Natural killer cell (primary cell): ENCODE results near the gene NME5. TPM values are rescaled to one million over a fixed set of nuclear protein-coding genes. Genes with fewer than 3 reads are reported as not detected.

ENCODE experiments used
- ATAC-seq, 3 donors: fragments of 150-1000 bp in 2 of 3; fragments of 200-7000 bp in 1 of 3; cut with Tn5 transposase; 1 replicate in 1 of 3; 2 replicates in 2 of 3; pipeline ENCODE4 v1.10.0; 2021; ENCODE audit warnings: mild to moderate bottlenecking in 2 of 3, moderate library complexity in 2 of 3
- DNase-seq, 2 donors: peaks; one replicate each; pipeline versions ENCODE4 v3.0.0 to v3.0.0-alpha.2; 2013 to 2021; ENCODE audit warnings: mixed read lengths in 1 of 2
- H3K27ac ChIP-seq: one replicate; pipeline ENCODE4 v1.5.1; 2013; ENCODE audit warnings: mild to moderate bottlenecking, low read length
- H3K27me3 ChIP-seq: one replicate; pipeline ENCODE4 v1.6.1; 2013; ENCODE audit warnings: low read length; ENCODE audit not compliant: control insufficient read depth, insufficient read depth
- H3K36me3 ChIP-seq: one replicate; pipeline ENCODE4 v1.6.1; 2013; ENCODE audit warnings: low read length; ENCODE audit not compliant: control insufficient read depth, insufficient read depth
- H3K4me1 ChIP-seq: one replicate; pipeline ENCODE4 v1.6.1; 2013; ENCODE audit warnings: low read length; ENCODE audit not compliant: control insufficient read depth, insufficient read depth
- H3K4me3 ChIP-seq: one replicate; pipeline ENCODE4 v1.5.1; 2013; ENCODE audit warnings: low read length
- H3K9me3 ChIP-seq: one replicate; pipeline ENCODE4 v1.6.1; 2013; ENCODE audit warnings: low read length; ENCODE audit not compliant: control insufficient read depth, insufficient read depth
- H3K27ac Mint-ChIP-seq, 2 donors: one replicate each; pipeline ENCODE4 v1.8.0; 2022; ENCODE audit warnings: mild to moderate bottlenecking in 2 of 2, mixed read lengths in 2 of 2, moderate library complexity in 1 of 2
- H3K27me3 Mint-ChIP-seq, 2 donors: one replicate each; pipeline ENCODE4 v1.8.0; 2022; ENCODE audit warnings: low read depth in 2 of 2, mixed read lengths in 2 of 2
- H3K36me3 Mint-ChIP-seq: one replicate; pipeline ENCODE4 v1.8.0; 2022; ENCODE audit warnings: mixed read lengths
- H3K4me1 Mint-ChIP-seq, 2 donors: one replicate each; pipeline ENCODE4 v1.8.0; 2022; ENCODE audit warnings: mixed read lengths in 2 of 2
- H3K4me3 Mint-ChIP-seq: one replicate; pipeline ENCODE4 v1.8.0; 2022; ENCODE audit warnings: mild to moderate bottlenecking, moderate library complexity, mixed read lengths
- H3K9me3 Mint-ChIP-seq, 2 donors: one replicate each; pipeline ENCODE4 v1.8.0; 2022; ENCODE audit warnings: mixed read lengths in 2 of 2
- CTCF ChIP-seq: fragments of 200-600 bp; IDR thresholded peaks from one replicate; pipeline ENCODE4 v1.8.0; 2022; ENCODE audit warnings: antibody characterized with exemption
- WGBS: methylation state at CpG from one replicate; pipeline ENCODE4 v1.1.7; 2013; ENCODE audit warnings: missing lambda C conversion rate; ENCODE audit not compliant: insufficient coverage; 5-methylcytosine and 5-hydroxymethylcytosine counted together
- intact Hi-C: fragments of 100-400 bp; cut with micrococcal nuclease; formaldehyde crosslinking; loops from one replicate; pipeline ENCODE4 v1.14.2; 2022
- total RNA-seq, 4 donors: library from RNA; stranded (reverse); fragments of 120-200 nt in 1 of 4; gene quantifications; one replicate each; pipeline versions ENCODE4 v1.2.3 to v1.2.4, GENCODE V29; 2013 to 2022

The NME5 gene
- total RNA-seq, 3 donors from 2014 or later (not counting 1 experiment from before 2014, with no cell fraction given) = not detected

GRCh38 chr5:138139781-138140090 lies 508 bp upstream of the NME5 start:
- no peak for ATAC-seq
- Mint-ChIP-seq H3K4me3 (no peak overlapping the region), H3K4me1 (no peaks in the 10 kb centered on the region), H3K27ac (no peak overlapping the region), H3K9me3 (no peaks in the 10 kb centered on the region), H3K36me3 (no peaks in the 10 kb centered on the region), H3K27me3 (peaks cover 20 to 36% of the 10 kb centered on the region in 2 donors)
- Histone ChIP-seq H3K4me1 (no peaks in the 10 kb centered on the region), H3K27me3 (peaks cover 6% of the 10 kb centered on the region), H3K36me3 (no peaks in the 10 kb centered on the region), H3K27ac (no peak overlapping the region), H3K4me3 (no peak overlapping the region), H3K9me3 (no peaks in the 10 kb centered on the region)
- TF ChIP-seq CTCF = no peak
- DNase-seq = no peak
- intact Hi-C loops = loop anchor here (10.0 kb wide), 1 partner anchor 815 kb away; no protein-coding TSS in a partner anchor
- 37% methylated on average over 2 of the region's 3 CpGs for WGBS

- intact Hi-C loops = loop anchor here (10.0 kb wide), 1 partner anchor 808 kb away; no protein-coding TSS in a partner anchor
- H3K27ac Mint-ChIP-seq = no peak overlapping the region
- WGBS = 94% methylated on average over 6 of the region's 7 CpGs
- Histone ChIP-seq H3K9me3 (no peaks in the 10 kb centered on the region), H3K4me1 (peaks cover 4% of the 10 kb centered on the region), H3K36me3 (no peaks in the 10 kb centered on the region), H3K27ac (no peak overlapping the region), H3K4me3 (no peak overlapping the region), H3K27me3 (no peaks in the 10 kb centered on the region)
- no peak for ATAC-seq
- peak overlapping the region; percentile 2 for H3K4me3 Mint-ChIP-seq
- H3K9me3 Mint-ChIP-seq = no peaks in the 10 kb centered on the region
- peaks cover 10 to 15% of the 10 kb centered on the region in 2 donors for H3K27me3 Mint-ChIP-seq
- H3K4me1 Mint-ChIP-seq = no peaks in the 10 kb centered on the region
- H3K36me3 Mint-ChIP-seq = no peaks in the 10 kb centered on the region
- DNase-seq = no peak
- TF ChIP-seq CTCF = no peak
Observed at GRCh38 chr5:138132543-138132942, 6.7 kb downstream of the NME5 start.

GRCh38 chr5:138129347-138129746 lies 9.9 kb downstream of the NME5 start:
- H3K4me1 Mint-ChIP-seq = no peaks in the 10 kb centered on the region
- no peaks in the 10 kb centered on the region for H3K9me3 ChIP-seq
- H3K27ac ChIP-seq = no peak overlapping the region
- intact Hi-C loops = no loop called here
- ATAC-seq = no peak
- no peak overlapping the region for H3K27ac Mint-ChIP-seq
- no peak overlapping the region for H3K4me3 Mint-ChIP-seq
- peaks cover 6% of the 10 kb centered on the region in 2 donors for H3K27me3 Mint-ChIP-seq
- no peak for DNase-seq
- no peaks in the 10 kb centered on the region for H3K27me3 ChIP-seq
- no peaks in the 10 kb centered on the region for H3K9me3 Mint-ChIP-seq
- H3K4me1 ChIP-seq = peaks cover 4% of the 10 kb centered on the region
- H3K4me3 ChIP-seq = no peak overlapping the region
- no peaks in the 10 kb centered on the region for H3K36me3 ChIP-seq
- H3K36me3 Mint-ChIP-seq = no peaks in the 10 kb centered on the region
- WGBS = 90% methylated on average over 5 of the region's 6 CpGs
- TF ChIP-seq CTCF = no peak

GRCh38 chr5:138128334-138128733 lies 10.9 kb downstream of the NME5 start:
- intact Hi-C loops = no loop called here
- Mint-ChIP-seq H3K4me3 (no peak overlapping the region), H3K9me3 (no peaks in the 10 kb centered on the region), H3K27me3 (peaks cover 1 to 5% of the 10 kb centered on the region in 2 donors), H3K27ac (no peak overlapping the region), H3K4me1 (no peaks in the 10 kb centered on the region), H3K36me3 (no peaks in the 10 kb centered on the region)
- Histone ChIP-seq H3K27ac (no peak overlapping the region), H3K4me1 (peaks cover 4% of the 10 kb centered on the region), H3K36me3 (no peaks in the 10 kb centered on the region), H3K9me3 (no peaks in the 10 kb centered on the region), H3K27me3 (no peaks in the 10 kb centered on the region), H3K4me3 (no peak overlapping the region)
- ATAC-seq (no peak), DNase-seq (no peak)
- no peak for TF ChIP-seq CTCF
- WGBS = 45% methylated on average over 5 of the region's 5 CpGs
